Hematopoietic multipotent progenitor cell treated with erythropoietin and hydrocortisone succinate and interleukin-3 and kit ligand, for 17 days (in vitro differentiated cells): ENCODE measurements around the gene PARM1.

Experiments
- DNase-seq: peaks from one replicate; pipeline ENCODE4 v3.0.0-alpha.2; 2015; ENCODE audit warnings: low spot score

PARM1 gene

DNA sequence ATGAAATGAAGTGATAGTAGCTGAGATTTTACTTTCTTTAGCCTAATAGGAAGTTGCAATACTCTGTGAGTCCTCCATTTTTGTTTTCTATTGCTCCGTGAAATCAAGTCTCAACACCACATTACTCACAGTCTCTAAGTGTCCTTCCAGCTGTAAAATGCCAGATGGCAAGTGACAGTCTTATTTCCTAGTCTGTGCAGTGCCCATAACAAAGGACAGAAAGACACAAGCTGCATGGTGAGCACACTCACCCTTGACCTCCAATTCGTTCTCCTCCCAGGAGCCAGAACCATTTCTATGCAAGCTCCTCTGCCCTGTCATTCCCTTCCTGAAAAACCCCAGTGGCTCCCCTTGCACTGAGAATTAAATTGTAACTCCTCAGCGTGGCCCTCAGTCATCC, 101.6 kb downstream of the PARM1 start:
- DNase-seq: no peak

DNA sequence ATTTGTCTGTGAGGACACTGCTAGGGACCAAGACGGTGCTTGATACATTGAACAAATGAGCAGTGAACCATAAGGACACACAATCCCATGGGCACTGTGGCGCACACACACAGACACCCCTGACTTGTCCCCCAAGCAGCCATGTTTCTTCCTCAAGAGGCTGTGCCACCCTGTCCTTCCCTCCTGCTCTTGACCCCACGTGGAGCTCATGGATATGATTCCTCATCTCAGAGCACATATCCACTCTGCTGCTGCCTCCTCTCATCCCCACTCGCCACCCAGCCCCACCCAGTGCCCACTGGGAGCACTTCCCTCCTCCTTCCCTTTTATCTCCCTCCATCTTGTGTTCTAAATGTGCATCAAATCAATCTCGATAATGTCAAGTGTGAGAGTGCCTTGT, 102.4 kb downstream of the PARM1 start:
- DNase-seq: no peak

DNA sequence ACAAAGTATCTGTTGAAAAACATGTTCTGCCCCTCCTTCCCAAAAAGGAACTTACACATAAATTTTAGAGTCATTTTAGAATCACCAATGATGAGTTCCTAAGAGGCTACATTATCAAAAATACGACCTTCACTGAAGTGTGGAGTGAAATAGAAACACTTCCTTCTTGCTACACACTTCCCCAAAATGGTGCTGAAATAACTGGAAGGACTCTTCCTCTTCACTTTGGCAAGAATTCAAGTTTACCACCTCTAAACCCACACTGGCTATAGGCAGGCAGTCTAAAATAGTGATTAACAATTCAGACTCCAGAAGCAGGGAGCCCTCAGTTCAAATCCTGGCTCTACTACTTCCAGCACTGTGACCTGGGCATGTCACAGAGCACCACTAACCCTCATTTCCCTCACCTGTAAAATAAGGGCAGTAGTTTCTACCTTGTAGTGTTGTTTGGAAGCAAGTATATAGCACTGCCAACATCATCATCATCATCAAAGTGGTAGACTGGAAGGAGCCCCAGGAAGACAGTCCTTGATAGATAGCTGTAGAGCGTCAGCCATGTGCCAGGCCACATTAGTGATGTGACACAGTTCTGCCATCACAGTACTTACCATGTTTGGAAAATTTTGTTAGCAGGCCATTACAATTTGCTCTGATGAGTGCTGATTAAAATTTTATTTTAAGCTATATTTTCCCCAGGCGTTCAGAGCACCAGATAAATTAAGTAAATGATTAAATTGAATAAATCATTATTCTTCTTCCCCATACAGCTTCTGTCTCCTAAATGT, 103.3 kb downstream of the PARM1 start:
- DNase-seq: no peak

DNA sequence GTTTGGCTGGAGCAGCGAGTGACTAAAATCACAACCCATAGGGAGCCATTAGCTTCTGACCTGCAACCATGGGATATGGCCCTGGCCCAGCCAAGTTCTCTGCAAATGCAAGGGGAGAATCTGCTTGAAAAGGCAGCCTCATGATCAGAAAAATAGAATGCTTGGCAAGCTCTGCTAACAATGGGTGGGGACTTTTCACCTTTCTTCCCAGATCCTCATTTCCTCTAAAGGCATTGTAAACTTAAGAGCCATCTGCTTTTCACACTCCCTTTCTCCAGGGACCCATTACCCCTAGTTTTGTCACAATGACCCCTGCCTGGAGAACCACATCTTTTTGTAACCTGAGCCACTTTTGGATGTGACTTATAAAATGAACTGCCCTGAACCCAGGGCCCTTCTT, 104.3 kb downstream of the PARM1 start:
- no peak for DNase-seq

DNA sequence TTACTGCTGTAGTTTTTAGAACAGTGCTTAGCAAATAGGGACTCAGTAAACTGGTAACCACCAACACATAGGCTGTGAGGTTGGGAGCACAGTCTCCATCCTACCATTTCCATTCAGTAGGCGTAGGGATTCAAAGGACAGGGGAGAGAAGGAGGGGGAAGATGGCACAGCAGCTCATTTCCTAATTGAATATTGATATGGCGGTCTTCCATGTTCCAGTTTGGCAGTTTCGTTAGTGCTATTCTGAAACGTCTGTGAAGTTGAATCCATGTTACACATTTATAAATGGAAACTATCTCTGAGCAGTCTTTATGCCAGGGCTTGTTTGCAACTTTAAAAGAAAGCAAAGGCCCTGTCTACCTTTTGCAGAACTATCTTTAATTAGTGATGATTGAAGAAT, 105.5 kb downstream of the PARM1 start:
- DNase-seq: no peak

DNA sequence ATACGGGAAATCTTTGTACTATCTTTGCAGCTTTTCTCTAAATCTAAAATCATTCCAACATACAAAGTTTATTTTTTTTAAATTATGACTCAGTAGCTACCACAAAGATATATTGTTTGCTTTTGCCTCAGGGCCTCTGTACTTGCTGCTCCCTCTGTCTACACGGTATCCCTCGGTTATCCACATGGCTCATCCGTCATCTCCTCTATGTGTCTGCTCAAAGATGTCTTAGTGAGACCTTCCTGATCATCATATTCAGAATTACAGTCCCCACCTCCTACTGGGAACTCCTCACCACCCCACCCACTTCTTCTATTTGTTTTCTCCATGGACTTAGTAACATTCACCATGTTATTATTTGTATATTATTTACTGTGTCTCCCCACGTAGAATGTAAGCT, 107.8 kb downstream of the PARM1 start:
- no peak for DNase-seq

DNA sequence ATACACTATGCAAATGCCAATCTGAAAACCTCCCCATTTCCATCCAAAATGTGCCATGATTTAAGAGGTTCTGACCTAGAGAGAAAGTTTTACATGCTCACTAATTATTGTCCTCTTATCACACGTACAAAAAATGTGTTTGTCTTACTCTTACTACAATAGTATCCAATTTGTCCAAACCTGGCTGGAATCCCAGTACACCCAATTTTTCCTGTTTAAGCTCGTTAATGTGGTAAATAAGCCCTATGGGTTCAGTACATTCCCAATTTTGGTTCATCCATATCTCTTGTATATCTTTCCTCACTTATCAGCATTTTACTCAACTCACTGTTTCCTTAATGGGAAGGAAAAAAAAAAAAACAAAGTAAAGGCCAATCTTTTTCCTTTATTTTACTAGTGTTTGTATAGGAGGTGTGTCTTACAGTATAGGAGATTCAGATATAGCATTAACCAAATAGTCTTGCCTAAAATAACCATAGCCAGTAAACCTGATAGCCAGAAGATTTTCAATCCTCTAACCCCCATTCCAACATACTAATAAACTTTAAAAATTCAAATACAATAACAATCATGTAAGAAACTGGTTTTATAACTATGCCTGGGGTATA, 109.8 kb downstream of the PARM1 start:
- no peak for DNase-seq

DNA sequence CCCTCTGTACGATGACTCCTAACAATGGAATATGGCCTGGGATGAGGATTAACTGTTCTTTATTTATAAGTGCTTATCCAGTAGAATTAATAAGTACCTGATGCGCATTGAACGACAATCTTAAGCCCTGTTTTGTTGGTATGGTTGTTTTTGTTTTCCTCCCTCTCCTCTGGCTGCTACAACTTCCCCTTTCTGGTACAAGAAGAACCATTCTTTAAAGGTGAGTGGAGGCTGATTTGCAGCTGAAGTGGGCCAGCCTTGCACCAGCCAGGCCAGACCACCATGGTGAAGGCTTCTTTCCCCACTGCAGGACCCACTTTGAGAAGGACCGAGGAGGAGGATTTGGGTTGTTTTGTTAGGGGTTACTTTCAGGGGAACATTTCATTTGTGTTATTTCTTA, 113.3 kb downstream of the PARM1 start:
- no peak for DNase-seq

DNA sequence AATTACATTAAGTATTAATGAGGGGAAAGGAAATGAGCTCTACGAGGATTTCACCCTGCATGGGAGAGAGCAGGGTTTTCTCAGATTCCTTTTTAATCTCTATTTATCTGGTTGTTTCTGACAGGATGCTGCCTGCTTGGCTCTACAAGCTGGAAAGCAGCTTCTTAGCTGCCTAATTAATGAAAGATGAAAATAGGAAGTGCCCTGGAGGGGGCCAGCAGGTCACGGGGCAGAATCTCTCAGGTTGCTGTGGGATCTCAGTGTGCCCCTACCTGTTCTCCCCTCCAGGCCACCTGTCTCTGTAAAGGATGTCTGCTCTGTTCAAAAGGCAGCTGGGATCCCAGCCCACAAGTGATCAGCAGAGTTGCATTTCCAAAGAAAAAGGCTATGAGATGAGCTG, 113.7 kb downstream of the PARM1 start:
- DNase-seq: no peak

DNA sequence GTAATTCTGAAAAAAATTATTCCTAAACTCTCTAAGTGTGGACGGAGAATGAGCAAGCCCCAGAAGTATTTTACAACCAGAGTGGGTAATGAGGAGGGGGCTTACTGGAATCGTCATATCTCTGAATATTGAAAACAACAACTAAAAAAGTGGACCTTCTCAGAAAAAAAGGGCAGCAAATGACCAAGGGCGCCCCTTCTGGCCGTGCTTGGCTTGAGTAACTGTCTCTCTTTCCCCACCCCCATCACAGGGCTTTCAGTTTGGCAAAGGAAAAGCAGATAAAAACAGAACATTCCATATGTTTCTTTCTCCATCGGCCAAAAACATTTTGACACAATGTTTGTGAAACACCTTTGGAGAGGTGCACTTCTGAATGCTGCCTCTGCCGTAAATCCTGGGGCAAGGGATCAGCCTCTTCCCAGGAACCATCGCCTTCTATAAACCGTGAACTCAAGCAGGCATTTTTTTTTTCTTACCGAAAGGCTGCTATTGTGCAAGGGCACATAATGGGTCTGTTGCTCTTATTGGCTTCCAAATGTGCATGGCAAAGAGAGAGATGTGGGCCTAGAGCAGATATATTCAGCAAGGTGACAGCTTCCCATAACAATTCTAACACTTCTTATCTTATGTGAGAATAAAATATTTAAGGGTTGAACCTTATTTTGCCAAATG, 115.4 kb downstream of the PARM1 start:
- no peak for DNase-seq

DNA sequence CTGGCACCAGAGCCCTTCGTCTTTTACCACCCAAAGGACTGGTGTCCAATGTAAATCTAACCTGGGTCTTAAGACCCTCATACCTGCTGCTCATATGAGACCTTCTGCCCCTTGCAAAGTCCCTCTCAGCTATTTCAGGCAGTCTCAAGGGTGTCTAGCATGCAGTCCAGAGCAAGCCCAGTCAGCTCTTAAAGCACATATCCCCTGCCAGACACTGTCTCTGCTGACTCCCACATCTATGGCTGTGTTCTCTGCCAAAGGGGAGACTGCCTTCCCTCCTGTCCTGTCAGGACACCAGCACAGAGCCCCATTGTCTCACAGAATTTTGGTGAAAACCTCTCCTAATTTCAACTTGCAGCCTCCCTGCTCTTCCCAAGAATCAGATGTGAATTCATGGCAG, 118.5 kb downstream of the PARM1 start:
- DNase-seq: no peak

DNA sequence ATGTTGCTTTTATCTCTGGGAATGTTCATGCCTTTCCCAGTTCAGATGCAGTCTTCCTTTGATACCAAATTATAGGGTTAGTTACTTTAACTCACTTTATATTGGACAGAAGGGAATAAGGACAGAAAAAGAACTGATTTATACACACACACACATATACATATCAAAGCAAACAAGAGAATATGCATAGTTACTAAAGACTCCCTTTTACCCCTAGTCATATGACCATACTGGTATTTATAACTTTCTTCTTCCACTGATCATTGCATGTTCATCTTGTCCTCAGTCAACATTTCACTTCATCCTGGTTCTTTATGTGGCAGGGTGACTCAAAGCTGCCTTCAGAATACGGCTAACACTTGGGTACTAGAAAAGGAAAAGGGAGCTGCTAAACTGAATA, 120.4 kb downstream of the PARM1 start:
- DNase-seq: no peak

DNA sequence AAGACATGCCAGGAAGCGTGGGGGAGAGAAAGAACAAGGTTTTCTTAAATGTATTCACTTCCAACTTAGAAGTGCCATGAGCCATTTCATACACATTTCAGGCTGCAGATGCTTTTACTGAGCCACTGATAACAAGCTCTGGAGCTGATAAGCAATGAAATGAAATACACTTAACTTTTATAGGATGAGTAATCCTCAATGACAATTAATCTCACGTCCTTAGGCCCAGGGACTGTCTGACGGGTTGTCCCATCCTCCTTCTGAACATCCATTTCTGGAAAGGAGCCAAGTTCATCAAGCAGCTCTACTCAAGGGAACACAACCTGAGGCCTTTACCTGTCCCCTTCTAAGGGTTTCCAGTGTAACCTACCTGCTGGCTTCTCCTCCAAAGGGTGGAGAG, 121.2 kb downstream of the PARM1 start:
- no peak for DNase-seq

DNA sequence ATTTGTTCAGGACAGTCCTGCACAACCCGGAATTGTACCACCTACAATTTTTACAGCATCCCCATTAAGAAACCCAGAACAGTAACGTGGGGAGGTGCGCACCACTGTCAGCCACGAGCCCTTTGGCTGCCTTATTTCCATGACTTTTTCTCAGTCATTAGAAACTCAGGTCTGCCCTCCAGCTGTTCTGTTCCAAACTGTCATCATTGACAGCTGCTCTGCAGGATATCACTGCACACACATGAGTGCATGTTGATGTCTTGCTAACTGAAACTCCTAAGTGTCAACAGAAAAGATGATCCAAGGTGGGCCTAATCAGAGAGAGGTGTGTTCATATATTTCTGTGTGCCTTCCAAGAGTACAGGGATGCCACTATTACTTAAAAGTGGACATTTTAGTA, 123.4 kb downstream of the PARM1 start:
- DNase-seq: no peak

DNA sequence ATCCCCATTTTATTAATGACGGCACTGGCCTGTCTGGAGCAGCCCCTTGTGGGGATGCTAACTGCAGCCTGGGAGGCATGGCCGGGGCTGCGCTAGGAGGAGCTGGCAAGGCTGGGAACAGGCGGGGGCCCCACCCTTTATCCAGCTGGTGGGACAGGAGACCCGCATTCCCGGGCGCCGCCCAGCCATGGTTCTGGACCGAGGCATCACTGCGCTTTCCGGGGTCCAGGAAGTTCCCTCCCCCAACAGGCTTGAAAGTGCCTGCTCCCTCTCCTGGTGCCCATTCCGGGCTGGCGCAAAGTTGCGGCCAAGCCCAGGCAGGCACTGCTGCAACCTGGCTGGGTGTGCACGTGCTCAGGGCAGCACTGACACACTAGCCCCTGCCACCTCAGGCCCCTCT, 124.5 kb downstream of the PARM1 start:
- no peak for DNase-seq

DNA sequence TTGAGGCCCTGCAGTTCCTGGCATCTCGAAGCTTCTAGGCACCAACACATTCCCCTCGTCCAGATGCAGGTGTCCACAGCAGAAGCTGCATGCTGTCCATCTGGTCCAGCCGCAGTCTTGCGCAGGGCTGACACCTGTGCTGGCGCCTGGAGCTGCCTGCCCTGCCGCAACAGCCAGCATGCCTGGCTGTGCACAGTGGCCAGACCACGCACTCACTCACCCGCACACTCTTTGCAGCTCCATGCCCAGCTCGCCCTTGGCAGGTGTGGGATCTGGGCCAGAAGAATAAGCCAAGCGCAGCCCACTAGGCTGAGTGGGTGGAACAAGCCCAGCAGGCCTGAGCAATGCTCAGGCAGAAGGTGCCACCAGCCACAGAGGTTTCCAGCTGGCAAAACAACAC, 125.6 kb downstream of the PARM1 start:
- DNase-seq: no peak

DNA sequence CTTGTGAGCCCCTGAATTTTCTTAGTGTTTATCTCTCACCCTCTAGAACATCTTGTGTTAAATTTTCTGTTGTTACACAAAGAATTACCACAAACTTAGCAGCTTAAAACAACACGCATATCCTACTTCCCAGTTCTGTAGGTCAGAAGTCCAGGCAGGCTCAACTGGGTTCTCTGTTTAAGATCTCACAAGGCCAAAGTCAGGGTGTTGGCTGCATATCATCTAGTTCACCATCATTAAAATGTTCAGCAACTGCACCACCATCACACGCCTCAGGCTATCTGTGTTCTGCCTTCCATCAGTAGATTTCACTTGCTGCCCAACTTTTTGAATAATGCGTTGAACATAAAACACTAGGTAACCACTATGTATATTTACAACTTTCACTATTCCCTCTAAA, 130.5 kb downstream of the PARM1 start:
- DNase-seq: no peak

DNA sequence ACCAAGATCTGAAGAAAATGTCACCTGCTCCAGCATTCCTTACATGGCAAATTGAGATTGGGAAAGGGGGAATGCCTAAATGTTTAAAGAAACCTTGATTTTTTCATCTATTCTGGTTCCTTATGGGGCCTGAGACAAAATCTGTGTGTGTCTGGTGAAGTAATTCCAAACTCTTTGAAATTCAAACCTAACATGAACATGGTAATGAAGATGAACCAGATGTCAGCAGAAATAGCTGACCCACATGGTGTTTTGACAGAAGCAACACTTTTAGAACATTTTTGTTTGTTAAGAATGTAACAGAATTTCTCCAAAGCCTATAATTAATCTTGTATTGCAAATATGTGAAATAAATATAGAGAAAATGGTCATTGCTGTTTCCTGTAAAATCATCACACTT, 133.0 kb downstream of the PARM1 start:
- no peak for DNase-seq

DNA sequence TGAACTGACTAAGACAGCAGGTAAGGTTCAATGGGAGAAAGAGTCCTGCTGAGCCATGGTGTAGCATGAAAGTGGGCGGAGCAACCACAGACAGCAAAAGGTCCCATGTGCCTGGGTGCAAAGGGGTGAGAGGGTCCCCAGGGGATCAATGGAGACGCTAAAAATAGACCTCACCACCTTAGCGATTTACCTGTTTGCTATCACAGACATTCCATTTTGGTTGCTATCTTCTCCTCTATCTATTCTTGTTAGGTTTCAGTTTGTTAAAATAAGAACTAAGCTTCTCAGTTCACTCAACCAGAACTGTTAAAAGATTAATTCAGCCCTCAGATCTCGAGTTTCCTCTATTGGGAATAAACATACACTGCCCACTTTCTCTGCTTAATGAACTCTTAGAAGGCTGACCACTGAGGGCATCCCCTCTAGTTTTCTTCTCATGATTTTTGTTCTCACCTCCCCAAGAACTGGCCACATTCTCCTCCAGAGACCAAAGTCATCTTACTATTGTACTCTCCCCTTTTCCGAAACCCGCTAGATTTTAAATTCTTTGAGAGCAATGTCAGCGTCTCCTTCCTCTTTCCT, 136.7 kb downstream of the PARM1 start:
- no peak for DNase-seq

DNA sequence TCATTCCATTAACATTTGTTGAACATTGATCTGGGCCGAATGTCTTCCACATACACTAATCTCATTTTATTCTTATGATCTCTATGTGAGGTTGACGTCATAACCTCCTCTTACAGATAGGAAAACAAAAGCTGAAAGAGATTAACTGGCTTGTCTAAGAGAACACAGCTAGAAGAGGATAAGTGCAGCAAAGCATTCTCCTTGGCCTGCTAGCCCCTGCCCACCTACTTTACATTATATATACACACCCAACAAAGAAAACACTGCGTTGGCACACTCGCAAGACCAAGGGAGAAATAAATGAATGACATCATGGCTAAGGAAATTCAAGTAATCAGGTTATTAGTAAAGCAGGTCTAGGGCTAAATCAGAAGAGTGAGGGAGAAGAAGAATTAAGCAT, 138.4 kb downstream of the PARM1 start:
- no peak for DNase-seq

DNA sequence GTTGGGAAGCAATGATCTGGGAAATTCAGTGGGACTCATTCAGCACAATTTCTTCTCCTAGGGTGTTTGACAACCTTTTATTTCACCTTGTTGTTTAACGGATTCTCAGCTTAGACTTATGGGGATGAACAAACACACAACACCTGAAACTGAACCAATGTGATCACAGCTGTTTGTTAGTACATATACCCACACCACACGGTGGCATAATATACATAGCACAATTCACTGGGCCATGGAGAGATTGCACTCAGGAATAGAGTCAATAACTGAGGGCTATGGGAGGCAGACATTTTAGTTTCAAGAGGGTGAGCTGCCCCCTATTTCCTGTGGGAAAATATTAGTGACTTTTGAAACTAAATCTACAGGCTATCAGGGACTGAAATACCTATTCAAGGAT, 148.0 kb downstream of the PARM1 start:
- DNase-seq: no peak

DNA sequence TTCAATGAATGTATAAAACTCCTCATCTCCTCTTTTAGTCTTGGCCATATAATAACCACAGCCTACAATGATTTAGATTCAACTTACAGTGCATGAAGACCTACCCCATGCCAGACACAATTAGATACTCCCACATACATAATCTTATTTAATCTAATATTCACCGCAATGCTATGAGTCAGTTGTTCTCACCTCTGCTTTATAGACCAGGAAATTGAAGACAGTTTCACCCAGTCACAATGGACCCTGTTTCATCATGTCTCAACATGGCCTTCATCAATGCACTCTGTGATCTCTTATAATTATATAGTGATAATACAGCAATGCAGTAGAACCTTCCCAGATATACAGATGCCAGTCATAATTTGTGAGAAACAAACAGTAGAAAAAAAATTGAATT, 148.6 kb downstream of the PARM1 start:
- no peak for DNase-seq

DNA sequence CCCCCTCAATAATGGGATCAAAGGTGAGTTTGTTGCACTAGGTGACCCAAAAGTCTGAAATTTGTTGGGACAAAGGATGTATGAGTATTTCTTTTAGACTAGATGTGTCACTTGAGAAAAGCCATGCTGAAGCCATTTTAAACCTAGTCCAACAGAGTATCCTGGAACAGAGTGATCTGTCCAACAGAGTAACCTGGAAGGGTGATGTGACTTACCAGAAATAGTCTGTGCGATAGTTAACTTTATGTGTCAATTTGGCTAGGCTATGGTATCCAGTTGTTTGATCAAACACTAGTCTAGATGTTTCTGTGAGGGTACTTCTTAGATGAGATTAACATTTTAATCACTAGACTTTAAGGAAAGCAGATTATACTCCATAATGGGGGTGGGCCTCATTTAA, 154.5 kb downstream of the PARM1 start:
- DNase-seq: no peak
